Stromal cell of bone marrow (primary cell): ENCODE data around the gene CACNA1S.
A peak's percentile ranks its signal among the peaks of the same experiment; 100 is the strongest.

Source experiments
- DNase-seq: peaks from one replicate; pipeline ENCODE4 v3.0.0-alpha.2; 2012; ENCODE audit warnings: low read depth

Gene CACNA1S

DNA sequence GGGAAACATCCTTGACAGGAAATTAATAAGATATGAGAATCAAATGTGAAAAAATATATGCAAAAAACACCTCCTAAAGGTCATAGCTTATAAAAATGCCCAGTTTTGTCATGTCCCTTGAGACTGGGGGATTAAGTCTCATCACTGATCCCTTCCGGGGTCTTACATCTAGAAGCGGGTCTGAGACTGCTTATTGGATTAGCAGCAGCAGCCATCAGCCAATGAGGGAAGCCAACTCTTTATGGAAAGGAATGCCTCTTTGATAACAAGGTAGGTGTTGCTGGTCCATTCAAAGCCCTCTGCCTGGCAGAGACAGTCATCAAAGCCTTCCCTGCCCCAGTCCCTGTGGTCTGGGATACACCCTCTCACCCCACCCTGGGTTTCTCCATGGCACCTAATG, 3.9 kb upstream of the CACNA1S start:
- DNase-seq, result no peak

DNA sequence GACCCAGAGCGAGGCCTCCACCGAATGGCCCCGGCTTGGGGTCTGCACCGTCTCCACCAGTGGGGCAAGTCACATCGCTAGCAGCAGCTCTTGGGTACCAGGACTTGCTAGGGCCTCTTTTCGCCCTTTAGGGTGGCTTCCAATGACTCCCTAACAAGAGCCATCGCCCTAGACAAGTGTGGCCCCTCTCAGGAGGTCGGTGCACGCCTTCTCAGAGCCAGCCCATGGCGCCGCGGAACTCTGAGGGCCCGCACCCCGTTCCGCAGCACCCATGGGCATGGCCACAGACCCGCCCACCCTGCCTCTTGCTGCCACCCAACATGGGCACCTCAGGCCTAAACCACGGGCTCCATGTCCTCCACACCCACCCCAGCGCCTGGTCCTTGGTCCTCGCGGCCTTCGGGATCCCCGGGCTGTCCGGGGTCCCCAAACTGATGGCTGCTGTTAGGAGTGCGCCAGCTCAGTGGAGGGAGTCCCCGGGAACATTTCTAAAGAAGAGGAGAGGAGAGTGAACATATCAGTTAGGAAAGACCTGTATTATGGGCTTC, 3.2 kb upstream of the CACNA1S start:
- DNase-seq, result no peak

DNA sequence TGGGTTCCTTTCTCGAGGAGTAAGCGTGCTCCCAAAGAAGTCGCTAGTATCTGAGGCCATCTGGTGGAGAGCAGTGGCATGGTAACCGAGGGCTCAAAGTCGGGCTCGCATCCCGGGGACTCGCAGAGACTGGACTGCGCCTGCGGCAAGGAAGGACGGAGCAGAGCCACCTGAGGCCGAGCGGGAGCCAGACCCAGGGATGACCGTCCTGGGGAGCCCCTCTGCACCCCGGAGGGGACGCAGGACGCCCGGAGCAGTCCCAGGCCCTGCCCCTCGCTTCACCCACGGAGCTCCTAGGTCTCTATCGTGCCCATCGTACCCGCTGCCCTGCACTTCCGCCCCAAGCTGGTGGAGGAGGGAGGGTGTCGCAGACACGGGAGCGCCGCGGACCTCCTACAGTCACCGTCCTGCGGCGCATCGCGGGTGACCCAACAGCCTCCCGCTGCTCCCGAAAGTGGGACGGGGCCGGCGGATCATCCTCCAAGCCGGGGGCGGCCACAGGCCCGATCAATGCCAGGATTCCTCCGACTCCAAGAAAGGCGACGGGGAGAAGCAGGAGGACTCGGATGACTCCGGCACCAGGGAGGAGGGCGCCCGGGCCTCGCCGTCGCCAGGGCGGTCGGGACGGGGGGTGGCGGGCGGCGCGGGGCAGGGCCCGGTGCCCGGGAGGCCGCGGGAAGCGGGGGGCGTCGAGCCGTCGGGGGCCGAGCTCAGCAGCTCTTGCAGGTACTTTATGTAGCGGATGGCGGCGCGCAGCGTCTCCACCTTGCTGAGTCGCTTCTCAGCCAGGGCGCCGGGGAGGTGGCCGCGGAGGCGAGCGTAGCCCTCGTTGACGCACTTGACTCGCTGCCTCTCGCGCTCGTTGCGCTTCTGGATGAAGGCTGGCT, 2.3 kb upstream of the CACNA1S start:
- peak; percentile 87 for DNase-seq

DNA sequence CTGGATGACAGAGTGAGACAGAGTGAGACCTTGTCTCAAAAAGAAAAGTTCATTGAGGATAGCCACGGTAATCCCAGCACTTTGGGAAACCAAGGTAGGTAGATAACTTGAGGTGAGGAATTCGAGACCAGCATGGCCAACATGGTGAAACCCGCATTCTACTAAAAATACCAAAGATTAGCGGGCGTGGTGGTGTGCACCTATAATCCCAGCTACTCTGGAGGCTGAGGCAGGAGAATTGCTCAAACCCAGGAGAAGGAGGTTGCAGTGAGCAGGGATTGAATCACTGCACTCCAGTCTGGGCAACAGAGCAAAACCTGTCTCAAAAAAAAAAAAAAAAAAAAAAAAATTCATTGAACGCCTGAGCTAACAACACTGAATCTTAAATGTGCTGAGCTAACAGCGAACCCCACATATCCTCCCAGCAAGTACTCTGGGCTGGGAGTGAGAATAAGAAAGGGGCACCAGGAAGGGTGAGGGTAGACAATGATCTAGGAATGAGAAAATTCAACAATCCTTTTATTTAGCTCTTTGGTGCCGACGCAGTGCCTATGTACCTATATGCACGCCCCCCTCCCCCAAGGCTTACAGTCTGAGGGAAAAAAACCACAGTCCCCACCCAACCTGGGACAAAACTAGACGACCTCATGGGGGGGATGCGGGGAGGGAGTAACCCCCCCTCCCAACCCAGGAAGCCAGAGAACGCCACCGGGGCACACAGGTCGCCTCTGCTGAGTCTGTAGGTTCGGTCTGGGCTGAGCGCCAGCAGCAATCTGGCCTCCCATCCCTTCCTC, 1.4 kb upstream of the CACNA1S start:
- DNase-seq, result no peak

DNA sequence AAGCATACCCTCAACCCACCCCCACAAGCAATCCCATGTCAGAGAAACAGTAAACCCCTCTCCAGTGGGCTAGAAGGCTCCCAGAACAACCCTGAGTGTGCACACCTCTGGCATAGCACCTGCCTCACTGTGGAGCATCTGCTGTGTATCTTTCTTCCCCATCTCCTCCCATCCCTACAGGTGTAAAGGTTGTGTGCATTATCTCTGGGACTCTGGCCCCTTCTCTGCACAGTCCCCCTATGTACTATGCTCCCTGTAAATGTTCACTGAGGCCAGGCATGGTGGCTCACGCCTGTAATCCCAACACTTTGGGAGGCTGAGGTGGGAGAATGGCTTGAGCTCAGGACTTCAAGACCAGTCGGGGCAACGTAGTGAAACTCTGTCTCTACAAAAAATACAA, 700 bp upstream of the CACNA1S start:
- DNase-seq, result no peak

DNA sequence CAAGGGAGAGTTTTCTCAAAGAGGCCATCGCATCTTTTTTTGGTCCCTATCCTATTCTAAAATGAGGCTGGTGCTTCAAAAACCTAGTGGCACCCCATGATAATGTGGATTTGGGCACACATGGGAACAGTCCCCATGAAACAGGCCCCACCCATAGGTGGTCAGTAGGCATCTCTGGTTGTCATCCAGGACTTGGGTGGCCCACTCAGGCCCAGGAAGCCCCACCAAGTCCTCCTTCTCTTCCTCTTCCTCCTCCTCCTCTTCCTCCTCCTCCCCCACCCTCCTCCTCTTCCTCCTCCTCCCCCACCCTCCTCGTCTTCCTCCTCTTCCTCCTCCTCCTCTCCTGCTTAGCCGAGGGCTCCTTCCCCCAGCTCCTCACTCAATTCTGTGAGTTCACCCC, 554 bp downstream of the CACNA1S start:
- no peak for DNase-seq

DNA sequence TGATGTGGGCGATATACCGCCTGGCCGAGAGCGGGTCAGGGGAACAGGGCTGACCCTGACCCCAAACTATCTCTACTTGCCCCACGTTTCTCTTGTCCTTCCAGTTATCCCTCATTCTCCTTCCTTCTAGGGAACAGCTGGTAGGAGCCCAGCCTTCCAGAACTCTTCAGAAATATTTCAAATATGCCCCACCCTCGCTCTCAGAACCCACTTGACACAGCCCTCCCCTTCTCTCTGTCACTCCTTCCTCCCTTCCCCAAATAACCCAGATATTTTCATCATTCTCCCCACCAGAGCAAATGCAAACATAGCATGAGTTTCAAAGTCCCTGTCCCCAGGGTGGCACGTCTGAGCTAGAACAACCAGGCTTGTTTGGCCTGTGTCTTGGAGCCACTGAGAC, 1.1 kb downstream of the CACNA1S start:
- DNase-seq, result no peak

DNA sequence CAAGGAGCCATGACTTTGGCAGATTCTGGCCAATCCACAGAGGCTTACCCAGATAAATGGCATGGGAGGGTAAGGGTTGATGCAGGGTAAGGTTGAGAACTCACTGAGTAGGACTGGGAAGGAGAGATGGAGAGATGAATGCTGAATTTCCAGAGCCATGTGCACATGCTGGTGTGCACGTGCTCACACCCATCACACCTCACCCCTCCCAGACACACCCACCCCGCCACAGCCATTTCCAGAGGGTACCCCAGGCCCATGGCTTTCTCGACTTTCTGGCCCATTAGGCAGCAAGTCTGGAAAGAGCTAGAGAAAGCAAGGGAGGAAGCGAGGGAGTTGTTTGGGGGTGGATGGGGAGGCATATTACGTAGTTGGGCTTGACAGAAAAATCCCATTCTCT, 1.6 kb downstream of the CACNA1S start:
- DNase-seq, result no peak

DNA sequence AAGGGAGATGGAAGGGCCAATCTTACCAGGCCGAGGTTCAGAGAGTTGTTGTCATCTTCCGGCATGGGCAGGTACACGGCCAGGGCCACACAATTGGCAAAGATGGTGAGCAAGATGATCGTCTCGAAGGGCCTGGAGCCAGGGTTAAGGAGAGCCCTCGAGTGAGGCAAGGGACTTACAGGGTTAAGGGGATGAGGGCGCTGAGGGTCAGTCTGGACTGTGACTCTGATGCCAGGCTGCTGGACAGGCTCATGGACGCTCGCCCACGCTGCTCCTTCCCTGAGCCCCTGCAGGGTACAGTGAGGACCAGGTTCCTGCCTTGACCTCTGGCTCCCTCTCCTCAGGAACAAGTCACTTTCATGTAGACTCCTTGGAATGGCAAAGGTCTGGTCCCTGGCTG, 2.1 kb downstream of the CACNA1S start:
- no peak for DNase-seq

DNA sequence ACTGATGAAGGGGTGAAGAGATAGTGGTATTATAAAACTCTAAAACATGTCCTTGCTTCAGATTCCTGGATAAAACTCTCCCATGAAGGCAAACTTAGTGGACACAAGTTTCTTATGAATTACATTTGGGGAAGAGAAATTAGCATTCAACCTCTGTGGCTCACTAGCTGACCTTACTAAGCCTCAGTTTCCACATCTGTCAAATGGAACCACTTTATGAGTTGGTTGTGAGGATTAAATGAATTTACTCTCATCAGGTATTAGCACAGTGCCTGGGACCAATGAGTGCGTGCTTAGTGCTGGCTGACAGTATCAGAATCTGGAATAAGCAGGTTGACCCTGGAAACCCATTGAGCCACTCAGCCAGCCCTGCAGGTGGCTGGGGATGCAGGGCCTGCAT, 2.6 kb downstream of the CACNA1S start:
- no peak for DNase-seq

DNA sequence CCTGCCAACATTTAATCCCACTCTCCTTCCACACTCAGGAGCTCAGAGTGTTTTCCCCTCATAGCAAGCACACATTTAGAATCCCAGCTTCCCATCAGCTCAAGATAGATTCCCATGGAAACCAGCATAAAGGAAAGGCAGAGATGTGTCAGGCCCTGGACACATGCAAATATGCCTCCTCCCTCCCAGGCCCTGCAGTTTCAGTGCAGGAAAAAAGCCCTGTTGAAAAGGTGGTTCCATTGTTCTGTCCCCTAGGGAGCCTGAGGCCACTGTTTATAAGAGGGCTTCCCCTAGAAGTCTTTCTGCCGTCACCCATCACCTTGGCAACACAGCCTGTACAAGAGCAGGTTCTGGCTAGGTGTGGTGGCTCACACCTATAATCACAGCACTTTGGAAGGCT, 3.6 kb downstream of the CACNA1S start:
- DNase-seq, result no peak

DNA sequence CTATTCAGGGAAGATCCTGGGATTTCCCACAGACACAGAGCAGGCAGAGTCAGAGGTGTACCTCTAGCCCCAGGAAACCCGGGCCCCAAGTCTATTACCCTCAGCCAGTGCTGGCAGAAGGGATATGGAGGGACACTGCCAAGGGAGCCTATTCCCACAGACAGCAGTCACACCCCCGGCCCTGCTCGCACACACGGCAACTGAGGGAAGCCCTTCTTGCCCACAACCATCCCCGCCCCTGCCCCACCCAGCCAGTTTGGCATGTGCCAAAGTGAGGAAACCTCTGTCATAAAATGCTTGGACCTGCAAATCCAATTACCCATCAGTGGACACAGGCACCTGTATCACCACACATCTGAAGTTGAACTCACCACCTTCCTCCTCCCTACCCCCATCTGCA, 6.5 kb downstream of the CACNA1S start:
- no peak for DNase-seq

DNA sequence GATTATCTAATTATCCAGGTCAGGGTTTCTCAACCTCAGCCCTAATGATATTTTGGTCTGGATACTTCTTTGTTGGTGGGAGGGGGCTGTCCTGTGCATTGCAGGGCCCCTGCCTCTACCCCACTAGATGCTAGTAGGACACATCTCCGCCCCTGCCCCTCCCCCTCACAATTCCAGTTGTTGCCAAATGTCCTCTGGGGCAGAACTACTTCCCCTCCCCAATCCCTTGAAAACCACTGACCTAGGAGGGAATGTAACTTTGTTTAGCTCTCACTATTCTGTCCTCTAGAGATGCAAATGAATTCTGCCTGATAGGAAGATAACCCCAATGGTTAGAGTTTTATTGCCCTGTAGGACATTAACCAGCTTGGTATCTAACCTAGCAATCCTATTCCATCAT, 8.1 kb downstream of the CACNA1S start:
- DNase-seq, result no peak

DNA sequence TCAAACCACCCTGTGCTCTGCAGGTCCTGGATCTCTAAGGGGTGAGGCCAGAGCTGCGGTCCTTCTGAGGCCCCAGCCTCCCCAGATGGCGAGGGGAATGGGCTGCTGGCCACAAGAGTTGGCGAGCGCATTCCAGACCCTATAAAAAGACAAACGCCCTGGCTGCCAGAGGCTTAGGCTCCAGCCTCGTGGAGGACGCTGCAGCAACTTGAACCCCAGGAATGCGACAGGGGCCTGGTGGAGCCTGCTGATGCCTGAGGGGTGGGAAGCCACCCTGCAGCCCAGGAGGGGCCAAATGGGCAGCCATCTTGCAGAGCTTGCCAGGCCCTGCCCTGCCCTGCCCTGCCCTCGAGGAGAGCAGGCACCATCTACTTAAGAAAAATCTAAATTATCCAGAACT, 8.6 kb downstream of the CACNA1S start:
- no peak for DNase-seq

DNA sequence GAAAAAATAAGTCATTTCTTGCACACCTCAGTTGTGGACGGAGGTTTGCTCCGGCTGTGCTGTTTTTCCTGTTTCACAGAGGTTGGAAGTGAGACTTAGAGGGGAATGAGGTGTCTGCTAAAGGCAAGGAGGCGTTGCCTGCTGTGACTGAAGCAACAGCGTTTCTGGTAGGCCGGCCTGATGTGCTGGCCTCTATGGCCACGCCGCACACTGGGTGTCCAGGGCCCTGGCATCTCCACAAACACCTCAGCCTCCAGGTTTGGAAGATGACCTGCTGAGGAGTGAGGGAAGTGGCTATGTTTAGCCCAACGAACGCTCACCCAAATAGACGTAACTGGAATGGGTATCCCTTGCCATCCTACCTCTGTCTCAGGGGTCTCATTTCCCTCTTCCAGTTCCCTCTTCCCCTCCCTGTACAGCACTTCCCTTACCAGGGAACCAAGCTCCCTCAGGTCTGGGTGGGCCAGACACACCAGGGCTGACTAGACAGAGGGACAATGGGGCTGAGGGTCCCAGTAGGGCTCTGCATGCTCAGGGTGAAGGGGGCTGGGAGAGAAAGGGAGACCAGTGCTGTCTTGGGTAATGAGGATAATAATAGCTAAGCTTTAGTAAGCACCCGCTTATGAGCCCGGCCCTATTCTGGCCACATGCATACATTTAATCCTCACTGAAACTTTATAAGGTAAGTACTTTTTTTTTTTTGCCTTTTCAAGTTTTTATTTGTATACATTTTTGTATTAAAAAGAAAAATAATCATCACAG, 11.9 kb downstream of the CACNA1S start:
- DNase-seq, result no peak

DNA sequence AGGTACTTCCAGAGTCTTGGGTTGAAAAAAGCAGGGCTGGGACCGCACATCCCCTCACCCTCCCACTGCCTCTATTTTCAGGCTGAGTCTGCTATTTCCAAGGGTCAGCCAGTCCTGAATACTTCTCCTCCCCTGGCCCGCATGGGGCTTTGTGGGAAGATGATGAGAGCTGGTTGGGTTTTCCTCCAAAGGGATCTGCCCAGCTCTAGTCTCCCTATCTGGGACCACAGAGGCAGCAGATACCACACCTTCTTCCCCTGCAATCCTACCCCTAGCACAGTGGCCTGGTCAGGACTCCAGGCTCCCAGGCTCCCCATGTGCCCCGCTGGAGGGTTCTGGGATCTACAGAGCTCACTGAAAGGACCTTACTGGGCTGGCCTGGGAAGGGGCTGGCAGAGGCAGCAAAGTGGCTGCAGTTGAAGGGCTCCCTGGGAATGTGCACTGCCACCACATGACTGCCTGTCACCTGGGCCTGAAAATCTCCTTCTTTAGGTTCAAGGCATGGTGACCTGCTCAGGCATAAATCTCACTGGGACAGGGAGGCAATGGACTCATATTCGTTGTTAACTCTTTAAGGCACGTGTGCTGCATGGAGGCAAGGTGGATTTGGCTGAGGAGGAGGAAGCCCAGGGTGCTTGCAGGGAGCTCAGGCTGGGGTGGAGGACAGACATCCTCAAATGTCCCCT, 13.1 kb downstream of the CACNA1S start:
- DNase-seq, result no peak

DNA sequence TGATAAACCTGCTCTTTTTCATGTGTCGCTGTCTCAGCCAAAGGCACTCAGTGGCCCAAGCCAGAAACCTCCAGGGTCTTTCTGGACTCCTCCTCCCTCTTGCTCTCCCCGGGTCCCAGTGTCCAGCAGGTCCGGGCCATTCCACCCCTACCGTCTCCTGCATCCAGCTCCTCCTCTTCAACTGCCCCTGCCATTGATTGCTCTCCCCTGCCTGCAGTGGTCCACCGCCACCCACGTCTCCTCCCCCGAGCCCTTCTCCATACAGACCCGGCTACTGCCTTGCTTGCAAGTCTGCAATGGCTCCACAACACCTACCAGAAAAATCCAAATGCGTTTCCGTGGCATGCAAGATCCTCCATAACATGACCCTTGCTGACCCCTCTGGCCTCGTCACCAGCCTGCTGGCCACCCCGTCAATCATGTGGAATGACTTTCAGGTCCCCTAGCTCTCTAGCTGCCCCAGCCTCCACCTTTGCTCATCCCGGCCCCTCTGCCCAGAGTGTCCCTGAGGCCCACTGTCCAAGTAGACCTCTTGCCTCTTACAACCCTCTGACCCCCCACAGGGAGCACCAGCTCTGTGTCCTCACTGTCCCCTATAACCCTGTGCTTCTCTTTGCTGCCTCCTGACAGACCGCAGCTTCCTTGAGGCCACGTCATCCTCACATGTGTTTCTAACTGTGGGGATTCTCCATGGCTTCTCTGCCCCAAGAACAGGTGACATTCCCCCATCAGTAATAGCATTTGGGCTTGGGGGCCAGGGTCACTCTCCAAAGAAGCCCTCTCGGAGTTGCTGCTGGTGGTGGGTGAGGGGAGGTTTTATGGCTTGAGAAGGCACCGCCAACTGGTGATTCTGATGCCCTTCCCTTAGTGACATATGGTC, 15.0 kb downstream of the CACNA1S start:
- DNase-seq, result no peak

DNA sequence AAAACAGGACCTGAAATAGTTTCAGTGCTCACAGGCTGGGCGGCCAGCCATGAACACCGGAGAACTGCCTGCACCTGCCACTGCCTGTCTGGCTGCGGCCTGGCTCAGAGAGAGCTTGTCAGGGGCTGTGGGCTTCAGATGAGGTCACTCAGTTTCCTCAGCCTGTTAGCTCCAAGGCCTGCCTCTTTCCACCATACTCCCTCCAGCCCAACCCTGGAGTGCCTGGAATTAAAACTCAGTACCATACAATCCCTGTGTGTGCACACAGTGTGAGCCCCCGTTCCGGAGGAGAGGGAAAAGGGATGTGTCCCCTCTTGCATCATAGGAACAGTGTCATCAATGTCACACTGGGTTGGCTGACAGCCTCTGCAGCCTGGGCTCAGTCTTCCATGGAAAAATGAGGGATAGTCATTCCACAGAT, 16.2 kb downstream of the CACNA1S start:
- no peak for DNase-seq

DNA sequence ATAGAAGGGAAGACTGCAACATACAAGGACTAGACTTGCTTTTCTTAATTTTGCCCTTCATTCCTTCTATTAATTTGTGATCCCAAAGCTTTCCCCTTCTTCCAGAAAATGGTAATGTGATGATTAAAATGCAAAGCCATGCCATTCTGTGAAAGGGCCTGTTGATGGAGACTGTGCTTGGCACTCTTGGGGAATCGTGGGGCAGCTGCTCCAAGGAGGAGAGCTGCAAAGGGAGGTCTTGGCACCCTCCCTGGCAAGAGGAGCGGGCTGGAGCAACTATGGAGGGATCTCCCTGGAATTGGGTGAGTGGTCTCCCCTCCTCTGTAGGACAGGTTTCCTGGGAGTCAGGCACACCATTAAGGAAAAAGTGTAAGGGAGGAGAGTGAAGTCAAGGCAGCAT, 16.6 kb downstream of the CACNA1S start:
- no peak for DNase-seq

DNA sequence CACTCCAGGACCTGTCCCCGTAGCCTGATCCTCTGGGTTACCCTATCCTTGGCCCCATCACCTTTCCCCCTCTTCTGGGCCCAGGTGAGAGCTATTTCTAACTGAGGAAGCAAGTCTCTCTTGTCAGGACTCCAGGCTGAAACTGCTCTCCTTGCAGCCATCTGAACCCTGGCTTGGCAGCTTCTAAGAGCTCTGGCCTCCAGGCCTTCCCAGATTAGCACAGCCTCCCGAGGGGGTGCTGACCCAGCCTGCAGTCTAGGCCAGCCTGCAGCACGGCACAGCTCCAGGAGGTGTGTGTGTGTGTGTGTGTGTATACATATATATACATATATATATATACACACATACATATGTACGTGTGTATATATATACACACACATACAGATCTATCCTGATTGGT, 17.4 kb downstream of the CACNA1S start:
- DNase-seq, result no peak

DNA sequence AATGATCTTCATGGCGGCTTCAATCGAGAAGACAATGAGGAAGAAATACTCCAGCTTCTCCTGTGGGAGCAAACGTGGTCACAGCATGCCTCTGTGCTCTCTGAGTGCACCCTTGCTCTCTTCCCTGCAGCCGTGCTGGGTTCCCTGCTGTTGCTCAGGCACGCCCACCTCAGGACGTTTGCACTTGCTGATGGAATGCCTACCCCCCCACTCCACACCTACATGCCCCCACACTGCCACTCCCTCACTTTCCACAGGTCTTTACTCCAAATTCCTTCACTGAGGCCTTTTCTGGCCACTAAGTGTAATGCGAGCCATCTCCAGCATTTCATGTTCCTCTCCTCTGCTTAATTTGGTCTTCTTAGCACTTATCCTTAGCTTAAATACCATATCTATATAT, 18.3 kb downstream of the CACNA1S start:
- no peak for DNase-seq
